ENCODE data around the gene THUMPD3. TPM values are rescaled to one million over a fixed set of nuclear protein-coding genes. Genes with fewer than 3 reads are reported as not detected.
A peak's percentile ranks its signal among the peaks of the same experiment; 100 is the strongest.

Gene THUMPD3
- total RNA-seq, 2 donors from 2014 or later: 54.3 to 55.9 TPM

GRCh38 chr3:9408546-9408945 lies 45.7 kb downstream of the THUMPD3 start:
- ATAC-seq (no peak), DNase-seq (ENCODE audit: low spot score) (no peak)
- H3K4me1 Mint-ChIP-seq (ENCODE audit: low read depth in 2 of 2): peaks cover 43 to 52% of the 10 kb centered on the region in 2 donors
- peak overlapping the region in 1 of 2 donors; percentile 37 for H3K27ac Mint-ChIP-seq
- H3K9me3 Mint-ChIP-seq: no peaks in the 10 kb centered on the region
- no peaks in the 10 kb centered on the region for H3K27me3 Mint-ChIP-seq
- H3K36me3 Mint-ChIP-seq: peaks cover 6% of the 10 kb centered on the region
- no peak overlapping the region for H3K4me3 Mint-ChIP-seq

GRCh38 chr3:9409981-9410854 lies 47.4 kb downstream of the THUMPD3 start:
- peaks cover 45 to 53% of the 10 kb centered on the region in 2 donors for H3K4me1 Mint-ChIP-seq (ENCODE audit: low read depth in 2 of 2)

DNA sequence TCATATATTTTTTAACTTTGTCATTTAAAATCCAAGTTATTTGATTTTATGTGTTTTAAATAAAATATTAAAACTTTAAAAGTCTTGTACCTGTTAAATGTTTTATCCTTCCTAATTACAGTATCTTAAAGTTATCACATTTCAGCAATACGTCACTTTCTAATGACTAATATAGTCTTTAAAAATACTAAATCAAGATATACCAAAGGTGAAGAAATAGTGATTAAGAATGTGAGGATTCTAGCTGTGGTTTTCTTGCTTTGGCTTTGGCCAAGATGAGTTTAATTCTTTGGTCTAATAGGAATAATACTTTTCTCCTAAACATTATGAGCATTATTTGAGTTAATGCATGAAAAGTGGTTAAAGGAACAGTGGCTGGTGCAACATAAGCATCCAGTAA lies 48.4 kb downstream of the THUMPD3 start:
- no peak for ATAC-seq
- H3K36me3 Mint-ChIP-seq: peaks cover 10% of the 10 kb centered on the region
- no peak overlapping the region for H3K4me3 Mint-ChIP-seq
- no peak for DNase-seq (ENCODE audit: low spot score)
- H3K4me1 Mint-ChIP-seq (ENCODE audit: low read depth in 2 of 2): peaks cover 45 to 52% of the 10 kb centered on the region in 2 donors
- H3K9me3 Mint-ChIP-seq: no peaks in the 10 kb centered on the region
- H3K27ac Mint-ChIP-seq: no peak overlapping the region
- H3K27me3 Mint-ChIP-seq: no peaks in the 10 kb centered on the region

More at GRCh38 chr3:9409981-9410854, 47.4 kb downstream of the THUMPD3 start:
- peaks cover 6% of the 10 kb centered on the region for H3K36me3 Mint-ChIP-seq
- no peaks in the 10 kb centered on the region for H3K9me3 Mint-ChIP-seq
- no peaks in the 10 kb centered on the region for H3K27me3 Mint-ChIP-seq
- ATAC-seq (peak; percentile 53 to 62), DNase-seq (ENCODE audit: low spot score) (no peak)
- H3K4me3 Mint-ChIP-seq: peak overlapping the region; percentile 52
- H3K27ac Mint-ChIP-seq: peak overlapping the region; percentile 45 to 49

DNA sequence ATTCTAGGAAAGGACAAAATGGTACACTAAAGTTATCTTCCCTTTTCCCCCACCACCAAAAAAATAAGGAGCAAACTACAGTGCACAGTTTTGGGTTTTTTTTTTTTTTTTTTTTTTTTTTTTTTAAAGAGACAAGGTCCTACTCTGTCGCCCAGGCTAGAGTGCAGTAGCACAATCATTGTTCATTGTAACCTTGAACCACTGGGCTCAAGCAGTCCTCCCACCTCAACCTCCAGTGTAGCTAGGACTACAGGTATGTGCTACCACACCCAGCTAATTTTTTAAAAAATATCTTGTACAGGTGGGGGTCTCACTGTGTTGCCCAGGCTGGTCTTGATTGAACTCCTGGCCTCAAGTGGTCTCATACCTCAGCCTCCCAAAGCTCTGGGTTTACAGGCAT lies 49.4 kb downstream of the THUMPD3 start:
- ATAC-seq: no peak
- Mint-ChIP-seq H3K27ac (no peak overlapping the region), H3K36me3 (peaks cover 10% of the 10 kb centered on the region), H3K27me3 (no peaks in the 10 kb centered on the region), H3K4me3 (no peak overlapping the region), H3K9me3 (no peaks in the 10 kb centered on the region), H3K4me1 (ENCODE audit: low read depth in 2 of 2) (peaks cover 45 to 58% of the 10 kb centered on the region in 2 donors)
- DNase-seq (ENCODE audit: low spot score): no peak

DNA sequence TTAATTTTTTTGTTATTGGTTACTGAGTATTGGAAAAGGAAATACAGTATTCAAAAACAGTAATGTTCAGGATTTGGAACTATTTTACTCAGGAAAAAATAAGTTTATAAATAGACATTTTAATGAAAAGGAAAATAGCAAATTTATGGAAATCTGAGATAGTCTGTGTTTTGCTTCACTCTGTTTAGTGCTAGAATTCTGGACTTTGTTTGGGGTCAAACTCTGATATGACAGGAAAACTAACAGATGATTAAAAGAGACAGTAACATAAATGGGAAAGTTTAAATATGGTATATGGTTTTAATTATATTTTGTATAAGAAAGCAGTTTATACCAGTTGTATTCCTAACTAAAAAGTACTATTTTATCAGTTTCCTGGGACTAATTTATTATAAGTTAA lies 52.0 kb downstream of the THUMPD3 start:
- Mint-ChIP-seq H3K4me3 (no peak overlapping the region), H3K36me3 (peaks cover 6% of the 10 kb centered on the region), H3K9me3 (no peaks in the 10 kb centered on the region), H3K4me1 (ENCODE audit: low read depth in 2 of 2) (peaks cover 41 to 42% of the 10 kb centered on the region in 2 donors), H3K27ac (no peak overlapping the region), H3K27me3 (no peaks in the 10 kb centered on the region)
- DNase-seq (ENCODE audit: low spot score) (no peak), ATAC-seq (no peak)

DNA sequence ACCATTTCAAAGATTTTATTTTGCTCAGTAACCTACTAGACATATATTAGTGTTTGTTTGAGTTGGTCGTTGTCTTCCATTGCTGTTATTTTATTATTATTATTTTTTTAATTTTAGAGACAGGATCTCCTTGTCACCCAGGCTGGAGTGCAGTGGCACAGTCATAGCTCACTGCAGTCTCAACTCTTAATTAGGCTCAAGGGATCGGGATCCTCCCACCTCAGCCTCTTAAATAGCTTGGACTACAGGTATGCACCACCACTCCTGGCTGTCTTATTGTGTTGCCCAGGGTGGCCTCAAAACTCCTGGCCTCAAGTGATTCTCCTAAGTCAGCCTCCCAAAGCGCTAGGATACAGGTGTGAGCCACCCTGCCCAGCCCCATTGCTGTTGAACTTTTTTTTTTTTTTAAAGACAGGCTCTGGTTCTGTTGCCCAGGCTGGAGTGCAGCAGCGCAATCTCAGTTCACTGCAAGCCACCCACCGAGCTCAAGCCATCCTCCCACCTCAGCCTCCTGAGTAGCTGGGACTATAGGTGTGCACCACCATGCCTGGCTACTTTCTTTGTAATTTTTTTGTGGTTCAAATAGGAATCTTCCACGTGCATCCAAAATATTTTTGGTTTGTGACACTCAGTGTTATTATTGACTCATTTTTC lies 52.8 kb downstream of the THUMPD3 start:
- H3K4me3 Mint-ChIP-seq: no peak overlapping the region
- no peaks in the 10 kb centered on the region for H3K9me3 Mint-ChIP-seq
- H3K27ac Mint-ChIP-seq: peak overlapping the region; percentile 9 to 71
- peaks cover 39% of the 10 kb centered on the region in 2 donors for H3K4me1 Mint-ChIP-seq (ENCODE audit: low read depth in 2 of 2)
- H3K36me3 Mint-ChIP-seq: peaks cover 4% of the 10 kb centered on the region
- DNase-seq (ENCODE audit: low spot score) (no peak), ATAC-seq (no peak)
- H3K27me3 Mint-ChIP-seq: no peaks in the 10 kb centered on the region

GRCh38 chr3:9416139-9416780 lies 53.4 kb downstream of the THUMPD3 start:
- H3K4me1 Mint-ChIP-seq (ENCODE audit: low read depth in 2 of 2): peaks cover 42% of the 10 kb centered on the region in 2 donors
- no peak overlapping the region for H3K4me3 Mint-ChIP-seq

GRCh38 chr3:9420850-9421549 lies 58.1 kb downstream of the THUMPD3 start:
- Mint-ChIP-seq H3K36me3 (peaks cover 2% of the 10 kb centered on the region), H3K27ac (peak overlapping the region; percentile 6 to 66), H3K27me3 (no peaks in the 10 kb centered on the region), H3K4me1 (ENCODE audit: low read depth in 2 of 2) (peaks cover 31 to 32% of the 10 kb centered on the region in 2 donors), H3K9me3 (no peaks in the 10 kb centered on the region), H3K4me3 (no peak overlapping the region)
- no peak for DNase-seq (ENCODE audit: low spot score)
- ATAC-seq: no peak

More at GRCh38 chr3:9416139-9416780, 53.4 kb downstream of the THUMPD3 start:
- ATAC-seq (no peak), DNase-seq (ENCODE audit: low spot score) (no peak)
- peaks cover 4% of the 10 kb centered on the region for H3K36me3 Mint-ChIP-seq
- H3K27ac Mint-ChIP-seq: peak overlapping the region; percentile 9 to 71
- no peaks in the 10 kb centered on the region for H3K9me3 Mint-ChIP-seq
- H3K27me3 Mint-ChIP-seq: no peaks in the 10 kb centered on the region

DNA sequence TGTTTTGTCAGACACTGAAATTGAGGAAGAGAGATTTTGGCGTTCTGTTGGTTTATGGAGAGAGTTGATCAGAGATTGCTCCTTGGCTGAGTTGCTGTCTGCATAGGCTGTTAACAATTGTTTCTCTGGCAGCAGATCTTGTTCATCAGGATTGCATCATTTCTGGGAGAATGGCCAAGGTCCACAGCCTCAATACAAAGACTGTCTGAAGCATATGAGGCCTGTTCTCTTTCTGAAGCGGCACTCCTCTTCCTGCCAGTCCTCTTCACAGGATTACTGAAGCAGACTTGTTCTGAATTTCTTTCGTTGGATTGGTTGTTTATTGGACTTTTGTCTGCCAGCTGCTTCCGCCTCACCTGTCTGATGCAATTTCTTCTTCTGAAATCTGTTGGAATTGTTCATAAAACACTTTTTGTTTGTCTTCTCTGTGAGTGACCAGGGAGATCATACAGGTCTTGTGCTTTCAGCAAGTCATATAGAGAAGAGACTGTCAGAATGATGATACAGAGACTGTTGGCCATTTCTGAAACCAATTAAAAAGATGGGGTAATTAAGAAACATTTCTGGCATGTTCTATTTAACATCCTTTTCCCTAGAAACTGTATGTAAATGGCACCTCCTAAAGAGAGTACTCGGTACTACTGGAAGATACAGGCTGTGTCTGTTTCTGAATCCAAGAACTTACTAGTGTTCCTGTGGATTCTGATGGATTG lies 60.0 kb downstream of the THUMPD3 start:
- peak overlapping the region; percentile 0 for H3K4me3 Mint-ChIP-seq
- DNase-seq (ENCODE audit: low spot score): no peak

GRCh38 chr3:9428411-9428810 lies 65.6 kb downstream of the THUMPD3 start:
- Mint-ChIP-seq H3K9me3 (no peaks in the 10 kb centered on the region), H3K27ac (peak overlapping the region; percentile 15 to 22), H3K4me1 (ENCODE audit: low read depth in 2 of 2) (peaks cover 1 to 15% of the 10 kb centered on the region in 2 donors), H3K4me3 (no peak overlapping the region), H3K36me3 (peaks cover 29% of the 10 kb centered on the region), H3K27me3 (no peaks in the 10 kb centered on the region)
- ATAC-seq: no peak
- DNase-seq (ENCODE audit: low spot score): no peak

More for the DNA sequence above, 60.0 kb downstream of the THUMPD3 start:
- Mint-ChIP-seq H3K27me3 (no peaks in the 10 kb centered on the region), H3K36me3 (peaks cover 4% of the 10 kb centered on the region), H3K9me3 (no peaks in the 10 kb centered on the region), H3K27ac (peak overlapping the region; percentile 65 to 83), H3K4me1 (ENCODE audit: low read depth in 2 of 2) (peaks cover 23 to 27% of the 10 kb centered on the region in 2 donors)
- peak; percentile 62 to 65 for ATAC-seq

GRCh38 chr3:9430733-9431132 lies 67.9 kb downstream of the THUMPD3 start:
- Mint-ChIP-seq H3K9me3 (no peaks in the 10 kb centered on the region), H3K27me3 (no peaks in the 10 kb centered on the region), H3K27ac (peak overlapping the region in 1 of 2 donors; percentile 47), H3K36me3 (peaks cover 49% of the 10 kb centered on the region), H3K4me3 (no peak overlapping the region), H3K4me1 (ENCODE audit: low read depth in 2 of 2) (peaks cover 8 to 12% of the 10 kb centered on the region in 2 donors)
- ATAC-seq (no peak), DNase-seq (ENCODE audit: low spot score) (no peak)

DNA sequence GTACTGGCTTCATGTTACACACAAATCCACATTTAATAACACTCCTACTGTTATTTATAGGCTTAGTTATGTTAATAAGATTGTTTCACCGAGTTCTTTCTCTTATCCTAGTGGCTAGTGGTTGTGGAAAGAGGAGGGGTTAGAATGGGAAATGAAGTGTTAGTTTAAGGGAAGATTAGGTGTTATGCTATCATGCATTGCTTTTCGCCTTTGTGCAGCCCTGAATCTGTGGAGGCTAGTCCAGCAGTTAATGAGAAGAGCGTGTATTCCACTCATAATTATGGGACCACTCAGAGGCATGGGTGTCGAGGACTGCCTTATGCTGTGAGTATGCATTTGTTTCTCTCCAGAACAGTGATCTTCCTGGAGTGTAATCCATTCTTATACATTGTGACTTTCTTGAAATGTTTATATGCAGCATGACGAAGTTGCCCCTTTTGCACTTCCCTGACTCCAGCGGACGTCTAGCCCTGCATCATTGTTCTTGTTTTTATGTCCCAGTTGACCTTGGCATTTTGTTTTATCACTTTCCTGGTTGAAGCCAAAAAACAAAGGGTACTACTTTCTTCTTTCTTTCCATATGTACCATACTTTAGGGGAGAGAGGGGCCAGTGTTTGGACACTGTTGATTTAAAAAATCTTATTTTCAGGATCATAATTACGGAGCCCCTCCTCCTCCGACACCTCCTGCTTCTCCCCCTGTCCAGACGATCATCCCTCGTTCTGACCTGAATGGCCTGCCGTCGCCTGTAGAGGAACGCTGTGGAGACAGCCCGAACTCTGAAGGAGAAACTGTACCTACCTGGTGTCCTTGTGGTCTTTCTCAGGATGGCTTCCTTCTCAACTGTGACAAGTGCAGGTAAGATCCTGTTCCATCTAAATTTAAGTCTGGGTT lies 71.0 kb downstream of the THUMPD3 start:
- H3K4me1 Mint-ChIP-seq (ENCODE audit: low read depth in 2 of 2): peaks cover 6 to 12% of the 10 kb centered on the region in 2 donors
- peaks cover 48% of the 10 kb centered on the region for H3K36me3 Mint-ChIP-seq
- H3K27ac Mint-ChIP-seq: no peak overlapping the region
- DNase-seq (ENCODE audit: low spot score): no peak
- H3K27me3 Mint-ChIP-seq: no peaks in the 10 kb centered on the region
- no peaks in the 10 kb centered on the region for H3K9me3 Mint-ChIP-seq
- no peak for ATAC-seq
- no peak overlapping the region for H3K4me3 Mint-ChIP-seq

Data from natural killer cell treated with Interleukin-12 subunit alpha and Interleukin-12 subunit beta and Interleukin-15 and Interleukin-18, amount 100 ng/mL, for 72 hours (primary cell).